ENCODE data around the gene KLHDC7B. TPM values are rescaled to one million over a fixed set of nuclear protein-coding genes. Genes with fewer than 3 reads are reported as not detected.

KLHDC7B gene
- total RNA-seq, 1 experiment from 2014 or later, result not detected

DNA sequence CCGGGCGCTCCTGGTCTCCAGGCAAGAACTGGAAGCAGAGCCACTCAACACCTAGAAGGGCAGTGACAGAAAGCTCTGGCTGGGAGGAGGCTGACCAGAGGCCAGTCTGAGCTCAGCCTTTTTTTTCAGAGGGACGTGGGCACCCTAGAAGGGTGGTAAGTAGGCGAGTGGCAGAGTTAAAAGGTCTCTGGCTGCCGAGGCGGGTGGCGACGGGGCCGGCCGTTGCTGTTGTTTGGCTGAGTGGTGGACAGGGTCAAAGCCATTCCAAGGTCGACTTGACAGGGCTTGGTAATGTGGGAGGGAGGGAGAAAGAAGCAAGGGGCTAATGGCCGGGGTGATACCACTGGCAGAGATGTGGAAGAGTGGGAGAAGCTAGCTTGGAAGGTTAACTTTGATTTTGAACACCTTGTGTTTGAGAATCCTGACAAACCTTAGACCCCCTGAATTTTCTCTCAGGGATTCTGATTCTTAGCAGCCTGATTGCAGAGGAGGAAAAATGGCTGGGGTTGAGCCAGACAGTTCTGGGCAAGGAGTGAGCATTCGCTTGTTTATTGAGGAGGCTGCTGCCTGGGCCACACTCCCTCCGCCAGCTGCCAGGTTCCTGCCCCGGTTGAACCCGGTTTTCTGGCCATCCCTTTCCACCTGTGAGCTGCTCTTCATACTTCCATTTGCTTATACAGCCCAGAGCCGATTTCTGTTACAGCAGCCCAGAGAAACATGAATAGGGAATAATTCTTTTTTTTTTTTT lies 17.9 kb downstream of the KLHDC7B start:
- DNase-seq (ENCODE audit: low spot score) (no peak), ATAC-seq (peak; percentile 5)
- peaks cover 10% of the 10 kb centered on the region for H3K4me1 Mint-ChIP-seq
- no peak for TF ChIP-seq ARID4B (CRISPR knock-in tag; IDR thresholded peaks at IDR 0.05; ENCODE audit: borderline replicate concordance)
- no peak for TF ChIP-seq NR1H2 (CRISPR knock-in tag; IDR thresholded peaks at IDR 0.05)
- no peak for TF ChIP-seq NFATC4 (CRISPR knock-in tag; IDR thresholded peaks at IDR 0.05)
- no peak for TF ChIP-seq PREB (CRISPR knock-in tag; IDR thresholded peaks at IDR 0.05; ENCODE audit: borderline replicate concordance)
- TF ChIP-seq E2F4 (CRISPR knock-in tag; IDR thresholded peaks at IDR 0.05; ENCODE audit: borderline replicate concordance, low read depth), result no peak
- TF ChIP-seq NFE2L1 (CRISPR knock-in tag; IDR thresholded peaks at IDR 0.05), result no peak
- no peak for TF ChIP-seq RELA (CRISPR knock-in tag; IDR thresholded peaks at IDR 0.05; ENCODE audit: borderline replicate concordance)
- TF ChIP-seq, protein P1, sequence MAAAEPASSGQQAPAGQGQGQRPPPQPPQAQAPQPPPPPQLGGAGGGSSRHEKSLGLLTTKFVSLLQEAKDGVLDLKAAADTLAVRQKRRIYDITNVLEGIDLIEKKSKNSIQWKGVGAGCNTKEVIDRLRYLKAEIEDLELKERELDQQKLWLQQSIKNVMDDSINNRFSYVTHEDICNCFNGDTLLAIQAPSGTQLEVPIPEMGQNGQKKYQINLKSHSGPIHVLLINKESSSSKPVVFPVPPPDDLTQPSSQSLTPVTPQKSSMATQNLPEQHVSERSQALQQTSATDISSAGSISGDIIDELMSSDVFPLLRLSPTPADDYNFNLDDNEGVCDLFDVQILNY (CRISPR knock-in tag; IDR thresholded peaks at IDR 0.05), result no peak
- TF ChIP-seq ZNF425 (CRISPR knock-in tag; conservative IDR thresholded peaks at IDR 0.05), result no peak
- TF ChIP-seq OVOL2 (CRISPR knock-in tag; IDR thresholded peaks at IDR 0.05; ENCODE audit: borderline replicate concordance), result no peak
- TF ChIP-seq ZNF232 (CRISPR knock-in tag; IDR thresholded peaks at IDR 0.05), result no peak
- no peak for TF ChIP-seq ZNF396 (CRISPR knock-in tag; IDR thresholded peaks at IDR 0.05; ENCODE audit: borderline replicate concordance)
- TF ChIP-seq, protein P2, sequence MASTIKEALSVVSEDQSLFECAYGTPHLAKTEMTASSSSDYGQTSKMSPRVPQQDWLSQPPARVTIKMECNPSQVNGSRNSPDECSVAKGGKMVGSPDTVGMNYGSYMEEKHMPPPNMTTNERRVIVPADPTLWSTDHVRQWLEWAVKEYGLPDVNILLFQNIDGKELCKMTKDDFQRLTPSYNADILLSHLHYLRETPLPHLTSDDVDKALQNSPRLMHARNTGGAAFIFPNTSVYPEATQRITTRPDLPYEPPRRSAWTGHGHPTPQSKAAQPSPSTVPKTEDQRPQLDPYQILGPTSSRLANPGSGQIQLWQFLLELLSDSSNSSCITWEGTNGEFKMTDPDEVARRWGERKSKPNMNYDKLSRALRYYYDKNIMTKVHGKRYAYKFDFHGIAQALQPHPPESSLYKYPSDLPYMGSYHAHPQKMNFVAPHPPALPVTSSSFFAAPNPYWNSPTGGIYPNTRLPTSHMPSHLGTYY (CRISPR knock-in tag; IDR thresholded peaks at IDR 0.05), result no peak
- TF ChIP-seq GRHL2 (CRISPR knock-in tag; IDR thresholded peaks at IDR 0.05; ENCODE audit: insufficient replicate concordance, severe bottlenecking), result no peak
- TF ChIP-seq, protein P3, sequence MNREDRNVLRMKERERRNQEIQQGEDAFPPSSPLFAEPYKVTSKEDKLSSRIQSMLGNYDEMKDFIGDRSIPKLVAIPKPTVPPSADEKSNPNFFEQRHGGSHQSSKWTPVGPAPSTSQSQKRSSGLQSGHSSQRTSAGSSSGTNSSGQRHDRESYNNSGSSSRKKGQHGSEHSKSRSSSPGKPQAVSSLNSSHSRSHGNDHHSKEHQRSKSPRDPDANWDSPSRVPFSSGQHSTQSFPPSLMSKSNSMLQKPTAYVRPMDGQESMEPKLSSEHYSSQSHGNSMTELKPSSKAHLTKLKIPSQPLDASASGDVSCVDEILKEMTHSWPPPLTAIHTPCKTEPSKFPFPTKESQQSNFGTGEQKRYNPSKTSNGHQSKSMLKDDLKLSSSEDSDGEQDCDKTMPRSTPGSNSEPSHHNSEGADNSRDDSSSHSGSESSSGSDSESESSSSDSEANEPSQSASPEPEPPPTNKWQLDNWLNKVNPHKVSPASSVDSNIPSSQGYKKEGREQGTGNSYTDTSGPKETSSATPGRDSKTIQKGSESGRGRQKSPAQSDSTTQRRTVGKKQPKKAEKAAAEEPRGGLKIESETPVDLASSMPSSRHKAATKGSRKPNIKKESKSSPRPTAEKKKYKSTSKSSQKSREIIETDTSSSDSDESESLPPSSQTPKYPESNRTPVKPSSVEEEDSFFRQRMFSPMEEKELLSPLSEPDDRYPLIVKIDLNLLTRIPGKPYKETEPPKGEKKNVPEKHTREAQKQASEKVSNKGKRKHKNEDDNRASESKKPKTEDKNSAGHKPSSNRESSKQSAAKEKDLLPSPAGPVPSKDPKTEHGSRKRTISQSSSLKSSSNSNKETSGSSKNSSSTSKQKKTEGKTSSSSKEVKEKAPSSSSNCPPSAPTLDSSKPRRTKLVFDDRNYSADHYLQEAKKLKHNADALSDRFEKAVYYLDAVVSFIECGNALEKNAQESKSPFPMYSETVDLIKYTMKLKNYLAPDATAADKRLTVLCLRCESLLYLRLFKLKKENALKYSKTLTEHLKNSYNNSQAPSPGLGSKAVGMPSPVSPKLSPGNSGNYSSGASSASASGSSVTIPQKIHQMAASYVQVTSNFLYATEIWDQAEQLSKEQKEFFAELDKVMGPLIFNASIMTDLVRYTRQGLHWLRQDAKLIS (CRISPR knock-in tag; IDR thresholded peaks at IDR 0.05; ENCODE audit: borderline replicate concordance), result no peak
- no peak for TF ChIP-seq MYBL2 (CRISPR knock-in tag; IDR thresholded peaks at IDR 0.05)
- TF ChIP-seq EMX1 (CRISPR knock-in tag; IDR thresholded peaks at IDR 0.05), result no peak
- TF ChIP-seq, protein P4, sequence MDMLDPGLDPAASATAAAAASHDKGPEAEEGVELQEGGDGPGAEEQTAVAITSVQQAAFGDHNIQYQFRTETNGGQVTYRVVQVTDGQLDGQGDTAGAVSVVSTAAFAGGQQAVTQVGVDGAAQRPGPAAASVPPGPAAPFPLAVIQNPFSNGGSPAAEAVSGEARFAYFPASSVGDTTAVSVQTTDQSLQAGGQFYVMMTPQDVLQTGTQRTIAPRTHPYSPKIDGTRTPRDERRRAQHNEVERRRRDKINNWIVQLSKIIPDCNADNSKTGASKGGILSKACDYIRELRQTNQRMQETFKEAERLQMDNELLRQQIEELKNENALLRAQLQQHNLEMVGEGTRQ (CRISPR knock-in tag; IDR thresholded peaks at IDR 0.05), result no peak
- no peak for TF ChIP-seq ESRRA (CRISPR knock-in tag; IDR thresholded peaks at IDR 0.05; ENCODE audit: borderline replicate concordance)
- no peak for TF ChIP-seq SMAD3 (CRISPR knock-in tag; IDR thresholded peaks at IDR 0.05; ENCODE audit: borderline replicate concordance)
- no peak overlapping the region for H3K27ac Mint-ChIP-seq
- peak overlapping the region; percentile 83 for H3K4me3 Mint-ChIP-seq
- no peaks in the 10 kb centered on the region for H3K9me3 Mint-ChIP-seq
- ChIA-PET CTCF (interaction anchor here (0.7 to 2.8 kb wide), 32 partner anchors 8 to 211 kb away, joined by 3 to 42 read pairs (median 6); partner anchors contain the start of genes ARSA, CPT1B, KLHDC7B and LMF2), POLR2A (interaction anchor here (1.0 to 1.2 kb wide), 2 partner anchors 38 to 56 kb away, joined by 3 read pairs; partner anchors contain the start of genes LMF2, NCAPH2 and SCO2)
- H3K27me3 Mint-ChIP-seq (ENCODE audit: low read depth), result peaks cover 37% of the 10 kb centered on the region
- H3K36me3 Mint-ChIP-seq, result peaks cover 2% of the 10 kb centered on the region; the same call in 1 of the 2 replicates
